Adrenal gland (tissue), 5 donors: ENCODE results near the gene NUF2.

Experiments
- CTCF ChIP-seq, 6 experiments: fragments of 450-650 bp in 4 of 6; fragments of 200-600 bp in 2 of 6; sonication (generic) in 1 of 6; IDR thresholded peaks; 1 replicate in 5 of 6; 2 replicates in 1 of 6; pipeline versions ENCODE4 v1.5.1 to v1.8.0; 2016 to 2021; ENCODE audit warnings: antibody characterized with exemption in 6 of 6, mild to moderate bottlenecking in 2 of 6, moderate library complexity in 1 of 6
- POLR2A ChIP-seq, 2 donors: fragments of 450-650 bp; IDR thresholded peaks; one replicate each; pipeline ENCODE4 v1.6.1; 2017; ENCODE audit warnings: antibody characterized with exemption in 2 of 2, mild to moderate bottlenecking in 2 of 2, moderate library complexity in 1 of 2
- donor health status: DM: no; HTN: no; CAD: no.

GRCh38 chr1:163361123-163361934, 39.6 kb downstream of the NUF2 start:
- TF ChIP-seq CTCF (IDR thresholded peaks at IDR 0.05) (peak; percentile 6 to 39 (median 26)), POLR2A (IDR thresholded peaks at IDR 0.05) (no peak)
